IPS-18a (cell line): ENCODE data around the gene NLRP3.
"Not testable (repeated sequence)": the region's sequence is repeated elsewhere in the genome, so short reads cannot be mapped to it uniquely, and the experiment has no call there.

Experiments used
- H3K27ac ChIP-seq: one replicate; pipeline ENCODE4 v1.5.1; 2013; ENCODE audit warnings: low read length
- H3K27me3 ChIP-seq: one replicate; pipeline ENCODE4 v1.6.1; 2013; ENCODE audit warnings: mild to moderate bottlenecking, low read length; ENCODE audit not compliant: control insufficient read depth, insufficient read depth
- H3K36me3 ChIP-seq: one replicate; pipeline ENCODE4 v1.6.1; 2013; ENCODE audit warnings: low read depth, low read length; ENCODE audit not compliant: control insufficient read depth
- H3K4me1 ChIP-seq: one replicate; pipeline ENCODE4 v1.6.1; 2013; ENCODE audit warnings: low read depth, low read length; ENCODE audit not compliant: control insufficient read depth
- H3K4me3 ChIP-seq: one replicate; pipeline ENCODE4 v1.5.1; 2013; ENCODE audit warnings: low read length
- H3K9ac ChIP-seq: one replicate; pipeline ENCODE4 v1.6.1; 2013; ENCODE audit warnings: mild to moderate bottlenecking, low read length, moderate library complexity
- H3K9me3 ChIP-seq: one replicate; pipeline ENCODE4 v1.6.1; 2013; ENCODE audit warnings: low read depth, low read length; ENCODE audit not compliant: control insufficient read depth

Gene NLRP3

DNA sequence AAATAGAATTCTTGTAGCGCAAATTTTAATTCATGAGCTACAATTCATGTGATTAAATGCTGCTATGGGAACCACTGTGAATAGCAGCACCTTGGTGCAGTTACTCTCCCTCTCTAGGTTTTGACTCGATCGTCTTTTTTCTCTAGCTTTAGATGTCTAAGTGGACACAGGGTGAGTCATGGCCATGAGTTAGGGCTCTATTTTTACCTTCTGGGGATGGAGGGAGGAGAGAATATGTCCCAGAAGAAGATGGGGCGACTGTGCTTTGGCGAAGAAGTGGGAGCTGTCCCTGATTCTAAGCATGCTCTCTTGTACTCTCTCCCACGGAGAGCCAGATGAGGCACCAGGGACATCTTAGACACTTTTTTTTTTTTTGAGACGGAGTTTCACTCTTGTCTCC is 43.5 kb downstream of the NLRP3 start:
- Histone ChIP-seq H3K27me3 (no peaks in the 10 kb centered on the region), H3K9me3 (no peaks in the 10 kb centered on the region), H3K27ac (no peak overlapping the region), H3K4me3 (no peak overlapping the region), H3K36me3 (no peaks in the 10 kb centered on the region), H3K4me1 (no peaks in the 10 kb centered on the region), H3K9ac (no peak overlapping the region)

DNA sequence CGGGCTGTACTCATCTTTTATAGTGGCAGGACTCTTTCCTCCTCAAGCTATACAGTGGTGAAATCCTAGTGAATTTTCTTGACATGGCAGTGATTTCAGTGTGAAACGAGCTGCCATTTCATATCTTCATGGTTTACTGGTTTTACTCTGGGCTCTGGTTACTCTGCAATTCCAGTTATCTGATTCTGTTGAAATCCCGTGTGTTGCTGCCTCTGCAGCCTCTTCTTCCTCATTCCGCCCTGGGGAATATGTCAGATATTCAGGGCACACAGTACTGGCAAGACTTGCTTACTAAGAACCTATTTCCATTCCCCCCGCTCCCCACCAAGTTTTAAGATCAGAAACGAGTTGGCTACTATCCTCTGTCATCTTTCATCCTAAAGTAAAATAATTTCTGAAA is 49.8 kb downstream of the NLRP3 start:
- Histone ChIP-seq H3K36me3 (no peaks in the 10 kb centered on the region), H3K4me1 (no peaks in the 10 kb centered on the region)

DNA sequence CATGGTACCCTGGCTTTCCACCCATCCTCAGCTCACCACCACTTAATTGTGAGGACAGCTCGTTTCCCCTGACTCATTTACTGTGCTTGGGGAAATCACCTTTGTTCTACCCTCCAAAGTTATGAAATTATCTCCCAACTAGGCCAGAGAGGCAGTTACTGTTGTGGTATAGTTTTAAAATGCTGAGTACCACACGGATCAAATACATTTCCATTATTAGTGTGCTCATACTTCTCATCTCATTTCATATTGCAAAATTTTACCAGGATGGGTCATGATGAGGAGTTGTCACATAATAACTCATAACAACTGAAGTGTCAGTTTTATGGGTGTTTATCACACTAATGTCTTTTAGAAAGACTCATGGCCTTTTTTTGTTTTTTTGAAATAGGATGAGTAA is 51.2 kb downstream of the NLRP3 start:
- Histone ChIP-seq H3K27ac (no peak overlapping the region), H3K27me3 (no peaks in the 10 kb centered on the region), H3K9ac (no peak overlapping the region), H3K36me3 (no peaks in the 10 kb centered on the region), H3K9me3 (no peaks in the 10 kb centered on the region), H3K4me1 (no peaks in the 10 kb centered on the region), H3K4me3 (no peak overlapping the region)

More for the DNA sequence above, 49.8 kb downstream of the NLRP3 start:
- H3K27me3 ChIP-seq = no peaks in the 10 kb centered on the region
- no peak overlapping the region for H3K4me3 ChIP-seq
- H3K9me3 ChIP-seq = no peaks in the 10 kb centered on the region
- no peak overlapping the region for H3K27ac ChIP-seq
- no peak overlapping the region for H3K9ac ChIP-seq

DNA sequence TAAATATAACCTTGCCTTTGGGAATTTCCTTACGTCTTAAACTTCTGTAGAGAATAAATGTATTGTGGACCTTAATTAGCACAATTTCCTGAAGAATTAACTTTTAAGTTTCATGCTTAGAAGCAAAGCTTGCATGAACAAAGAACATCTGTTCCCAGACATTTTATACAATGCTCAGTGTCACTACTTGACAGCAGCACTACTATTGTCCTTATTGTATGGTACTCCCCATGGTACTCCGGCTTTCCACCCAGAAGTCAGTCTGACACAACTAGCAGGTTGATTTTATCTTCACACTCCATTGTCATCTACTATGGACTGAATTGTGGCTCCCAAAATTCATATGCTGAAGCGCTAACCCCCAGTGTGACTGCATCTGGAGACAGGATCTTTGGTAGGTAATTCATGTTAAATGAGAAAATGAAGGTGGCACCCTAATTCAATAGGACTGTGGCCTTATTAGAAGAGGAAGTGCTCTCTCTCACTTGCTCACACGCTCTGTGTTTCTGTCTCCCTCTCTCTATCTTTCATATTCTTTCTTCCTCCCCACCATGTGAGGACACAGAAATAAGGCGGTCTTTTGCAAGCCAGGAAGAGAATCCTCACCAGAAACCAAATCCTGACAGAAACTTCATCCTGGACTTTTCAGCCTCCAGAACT is 52.6 kb downstream of the NLRP3 start:
- no peaks in the 10 kb centered on the region for H3K36me3 ChIP-seq
- H3K4me1 ChIP-seq = peaks cover 11% of the 10 kb centered on the region
- no peak overlapping the region for H3K27ac ChIP-seq
- no peak overlapping the region for H3K9ac ChIP-seq
- H3K4me3 ChIP-seq = no peak overlapping the region
- no peaks in the 10 kb centered on the region for H3K27me3 ChIP-seq
- no peaks in the 10 kb centered on the region for H3K9me3 ChIP-seq

DNA sequence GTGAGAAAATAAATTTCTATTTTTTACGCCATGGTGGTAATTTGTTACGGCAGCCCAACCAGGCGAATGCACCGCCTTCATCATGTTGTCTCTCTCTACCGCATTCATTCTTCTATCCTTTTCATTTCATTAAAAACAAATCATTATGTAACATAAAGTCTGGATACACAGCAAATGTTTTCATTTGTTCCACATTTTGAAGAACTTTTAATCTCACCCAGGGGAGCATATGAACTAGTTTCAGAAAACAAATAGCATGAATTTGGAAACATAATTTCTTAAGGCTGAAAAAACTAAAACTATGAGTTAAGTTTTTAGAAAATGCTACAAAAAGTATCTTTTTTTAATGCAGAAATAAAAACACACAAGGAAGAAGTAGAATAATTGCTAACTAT is 53.2 kb downstream of the NLRP3 start:
- peaks cover 15% of the 10 kb centered on the region for H3K4me1 ChIP-seq
- H3K27ac ChIP-seq = no peak overlapping the region
- H3K4me3 ChIP-seq = no peak overlapping the region
- H3K9ac ChIP-seq = no peak overlapping the region
- H3K9me3 ChIP-seq = no peaks in the 10 kb centered on the region
- H3K36me3 ChIP-seq = no peaks in the 10 kb centered on the region
- no peaks in the 10 kb centered on the region for H3K27me3 ChIP-seq

DNA sequence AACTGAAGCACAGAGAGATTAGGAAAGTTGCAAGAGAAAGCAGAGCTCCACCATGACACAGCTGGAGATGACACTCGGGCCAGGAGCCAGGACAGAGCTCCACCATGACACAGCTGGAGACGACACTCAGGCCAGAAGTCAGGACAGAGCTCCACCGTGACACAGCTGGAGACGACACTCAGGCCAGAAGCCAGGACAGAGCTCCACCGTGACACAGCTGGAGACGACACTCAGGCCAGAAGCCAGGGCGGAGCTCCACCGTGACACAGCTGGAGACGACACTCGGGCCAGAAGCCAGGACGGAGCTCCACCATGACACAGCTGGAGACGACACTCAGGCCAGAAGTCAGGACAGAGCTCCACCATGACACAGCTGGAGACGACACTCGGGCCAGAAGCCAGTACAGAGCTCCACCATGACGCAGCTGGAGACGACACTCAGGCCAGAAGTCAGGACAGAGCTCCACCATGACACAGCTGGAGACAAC is 55.0 kb downstream of the NLRP3 start:
- H3K4me3 ChIP-seq, H3K27me3 ChIP-seq, H3K9me3 ChIP-seq, H3K9ac ChIP-seq, H3K27ac ChIP-seq, H3K36me3 ChIP-seq: not testable (repeated sequence)
- peaks cover 20% of the 10 kb centered on the region for H3K4me1 ChIP-seq

DNA sequence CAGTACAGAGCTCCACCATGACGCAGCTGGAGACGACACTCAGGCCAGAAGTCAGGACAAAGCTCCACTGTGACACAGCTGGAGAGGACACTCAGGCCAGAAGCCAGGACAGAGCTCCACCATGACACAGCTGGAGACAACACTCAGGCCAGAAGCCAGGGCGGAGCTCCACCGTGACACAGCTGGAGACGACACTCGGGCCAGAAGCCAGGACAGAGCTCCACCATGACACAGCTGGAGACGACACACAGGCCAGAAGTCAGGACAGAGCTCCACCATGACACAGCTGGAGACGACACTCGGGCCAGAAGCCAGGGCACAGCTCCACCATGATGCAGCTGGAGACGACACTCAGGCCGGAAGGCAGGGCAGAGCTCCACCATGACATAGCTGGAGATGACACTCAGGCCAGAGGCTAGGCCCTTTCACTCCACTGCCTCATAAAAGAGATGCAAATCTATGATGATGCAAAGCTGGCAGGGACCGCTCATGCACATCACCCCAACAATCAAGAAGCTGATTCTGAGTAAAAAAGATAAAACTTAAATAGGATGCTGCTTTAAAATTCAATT is 55.6 kb downstream of the NLRP3 start:
- Histone ChIP-seq H3K27ac (no peak overlapping the region), H3K27me3 (no peaks in the 10 kb centered on the region), H3K9ac (no peak overlapping the region), H3K36me3 (no peaks in the 10 kb centered on the region), H3K4me3 (no peak overlapping the region), H3K9me3 (no peaks in the 10 kb centered on the region), H3K4me1 (peaks cover 20% of the 10 kb centered on the region)

DNA sequence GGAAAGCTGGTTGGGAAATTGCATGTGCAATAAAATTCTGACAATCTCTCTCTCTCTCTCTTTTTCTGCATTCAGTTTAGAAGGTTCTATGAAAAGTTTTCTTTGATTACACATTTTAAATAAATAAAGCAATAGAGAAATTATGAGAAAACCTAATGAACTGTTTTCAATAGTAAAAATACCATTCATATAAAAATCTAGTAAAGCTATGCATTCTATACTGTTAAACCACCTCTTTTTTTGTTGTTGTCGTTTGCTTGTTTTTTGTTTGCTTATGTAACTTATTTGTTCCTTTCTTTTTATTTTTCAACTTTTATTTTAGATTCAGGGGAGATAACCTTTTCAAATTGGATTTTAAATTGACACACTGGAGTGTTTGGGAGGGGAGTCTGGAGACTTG is 56.1 kb downstream of the NLRP3 start:
- H3K9me3 ChIP-seq = no peaks in the 10 kb centered on the region
- no peak overlapping the region for H3K27ac ChIP-seq
- H3K36me3 ChIP-seq = no peaks in the 10 kb centered on the region
- H3K9ac ChIP-seq = no peak overlapping the region
- H3K27me3 ChIP-seq = no peaks in the 10 kb centered on the region
- H3K4me3 ChIP-seq = no peak overlapping the region
- H3K4me1 ChIP-seq = peaks cover 20% of the 10 kb centered on the region

DNA sequence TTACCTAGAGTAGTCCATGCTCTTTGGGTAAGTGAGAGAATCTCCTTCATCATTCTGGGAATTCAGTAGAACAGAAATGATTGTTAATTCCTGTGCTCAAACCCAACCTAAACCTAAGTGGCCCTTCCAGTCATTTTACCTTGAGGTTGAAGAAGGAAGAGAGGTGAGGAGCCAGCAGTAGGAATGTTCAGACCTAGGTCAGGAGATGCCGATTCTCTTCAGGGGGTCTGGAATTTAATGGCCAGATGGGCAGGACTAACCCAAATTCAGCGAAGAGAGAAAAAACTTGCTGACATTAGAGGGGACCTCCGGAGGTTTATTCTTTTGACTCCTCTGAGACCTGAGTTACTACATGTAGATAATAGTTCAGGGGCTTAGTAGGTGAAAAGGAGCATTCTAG is 58.4 kb downstream of the NLRP3 start:
- Histone ChIP-seq H3K4me1 (peaks cover 20% of the 10 kb centered on the region), H3K36me3 (no peaks in the 10 kb centered on the region), H3K9ac (no peak overlapping the region), H3K27ac (no peak overlapping the region), H3K4me3 (no peak overlapping the region), H3K27me3 (no peaks in the 10 kb centered on the region), H3K9me3 (no peaks in the 10 kb centered on the region)

DNA sequence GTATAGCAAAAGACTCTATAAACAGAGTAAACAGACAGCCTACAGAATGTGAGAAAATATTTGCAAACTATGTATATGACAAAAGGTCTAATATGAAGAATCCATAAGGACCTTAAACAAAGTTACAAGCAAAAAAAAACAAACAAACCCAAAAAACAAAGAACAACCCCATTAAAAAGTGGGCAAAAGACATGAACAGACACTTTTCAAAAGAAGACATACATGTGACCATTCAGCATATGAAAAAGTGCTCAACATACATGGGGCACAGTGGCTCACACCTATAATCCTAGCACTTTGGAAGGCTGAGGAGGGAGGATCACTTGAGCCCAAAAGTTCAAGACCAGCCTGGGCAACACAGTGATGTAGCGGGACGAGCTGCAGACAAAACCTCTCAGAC is 59.8 kb downstream of the NLRP3 start:
- H3K9ac ChIP-seq = no peak overlapping the region
- no peaks in the 10 kb centered on the region for H3K36me3 ChIP-seq
- no peaks in the 10 kb centered on the region for H3K27me3 ChIP-seq
- peaks cover 20% of the 10 kb centered on the region for H3K4me1 ChIP-seq
- H3K4me3 ChIP-seq = no peak overlapping the region
- no peak overlapping the region for H3K27ac ChIP-seq
- no peaks in the 10 kb centered on the region for H3K9me3 ChIP-seq

DNA sequence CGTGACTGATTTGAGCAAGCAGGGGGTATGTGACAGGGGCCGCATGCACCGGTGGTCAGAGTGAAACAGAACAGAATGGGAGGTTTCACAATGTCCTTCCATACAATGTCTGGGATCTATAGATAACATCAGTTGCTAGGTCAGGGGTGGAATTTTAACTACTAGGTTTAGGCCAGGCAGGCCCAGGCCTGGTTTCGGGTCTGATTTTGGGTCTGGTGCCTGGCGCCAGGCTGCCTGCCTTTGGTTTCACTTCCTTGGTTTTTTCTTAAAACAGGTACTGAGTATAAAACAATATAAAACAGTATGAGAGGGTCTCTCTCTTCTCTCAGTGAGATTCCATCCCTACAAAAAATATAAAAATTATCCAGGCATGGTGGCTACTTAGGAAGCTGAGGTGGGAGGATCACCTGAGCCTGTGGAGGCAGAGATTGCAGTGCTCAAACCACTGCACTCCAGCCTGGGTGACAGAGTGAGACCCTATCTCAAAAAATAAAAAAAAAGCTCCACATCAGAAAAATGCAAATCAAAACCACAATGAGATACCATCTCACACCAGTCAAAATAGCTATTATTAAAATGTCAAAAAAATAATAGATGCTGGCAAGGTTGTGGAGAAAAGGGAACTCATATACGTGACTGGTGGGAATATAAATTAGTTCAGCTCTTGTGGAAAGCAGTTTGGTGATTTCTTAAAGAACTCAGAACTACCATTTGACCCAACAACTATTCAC is 60.5 kb downstream of the NLRP3 start:
- not testable (repeated sequence) for H3K9ac ChIP-seq, H3K4me3 ChIP-seq, H3K9me3 ChIP-seq, H3K27me3 ChIP-seq, H3K36me3 ChIP-seq, H3K27ac ChIP-seq
- H3K4me1 ChIP-seq = peaks cover 20% of the 10 kb centered on the region

DNA sequence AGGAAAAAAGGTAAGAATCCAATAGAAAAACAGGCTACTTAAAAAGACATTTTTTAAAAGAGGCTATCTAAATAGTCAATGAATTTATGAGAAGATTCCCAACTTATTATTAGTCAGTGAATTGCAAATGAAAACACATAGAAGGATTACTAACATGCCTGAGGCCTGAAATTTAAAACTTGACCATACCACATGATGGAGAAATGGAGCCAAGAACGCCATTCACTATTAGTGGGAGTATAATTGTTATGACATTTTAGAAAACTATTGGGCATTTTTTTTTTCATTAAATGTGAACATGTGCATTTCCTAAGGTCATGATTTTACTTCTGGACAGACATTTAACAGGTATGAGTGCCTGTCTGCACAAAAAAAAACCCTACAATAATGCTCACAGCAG is 66.8 kb downstream of the NLRP3 start:
- H3K36me3 ChIP-seq = no peaks in the 10 kb centered on the region
- H3K4me3 ChIP-seq = no peak overlapping the region
- H3K27ac ChIP-seq = no peak overlapping the region
- H3K4me1 ChIP-seq = no peaks in the 10 kb centered on the region
- no peak overlapping the region for H3K9ac ChIP-seq
- no peaks in the 10 kb centered on the region for H3K27me3 ChIP-seq
- no peaks in the 10 kb centered on the region for H3K9me3 ChIP-seq
